Embryonic facial prominence (tissue), 1 donor: ENCODE results near the gene IFNL4.
"Not testable (repeated sequence)": the region's sequence is repeated elsewhere in the genome, so short reads cannot be mapped to it uniquely, and the experiment has no call there.

Experiments
- DNase-seq: peaks from one replicate; pipeline ENCODE4 v3.0.0-alpha.2; 2016; ENCODE audit errors: extremely low spot score

IFNL4 gene

DNA sequence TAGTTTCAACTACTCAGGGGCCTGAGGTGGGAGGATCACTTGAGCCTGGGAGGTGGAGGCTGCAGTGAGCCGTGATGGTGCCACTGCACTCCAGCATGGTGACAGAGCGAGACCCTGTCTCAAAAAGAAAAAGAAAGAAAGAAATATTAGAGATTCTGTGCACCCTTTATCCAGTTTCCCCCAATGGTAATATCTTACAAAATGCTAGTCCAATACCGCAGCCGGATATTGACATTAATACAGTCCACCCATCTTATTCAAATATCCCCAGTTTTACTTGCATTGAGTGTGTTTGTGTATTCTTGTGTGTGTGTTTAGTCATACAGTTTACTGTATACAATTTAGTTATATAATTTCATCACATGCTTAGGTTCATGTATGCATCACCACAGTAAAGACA lies 8.6 kb upstream of the IFNL4 start:
- DNase-seq, result no peak

- DNase-seq, result no peak
Measured at GRCh38 chr19:39254531-39255345, 6.1 kb upstream of the IFNL4 start.

GRCh38 chr19:39253374-39254149 lies 4.9 kb upstream of the IFNL4 start:
- no peak for DNase-seq

DNA sequence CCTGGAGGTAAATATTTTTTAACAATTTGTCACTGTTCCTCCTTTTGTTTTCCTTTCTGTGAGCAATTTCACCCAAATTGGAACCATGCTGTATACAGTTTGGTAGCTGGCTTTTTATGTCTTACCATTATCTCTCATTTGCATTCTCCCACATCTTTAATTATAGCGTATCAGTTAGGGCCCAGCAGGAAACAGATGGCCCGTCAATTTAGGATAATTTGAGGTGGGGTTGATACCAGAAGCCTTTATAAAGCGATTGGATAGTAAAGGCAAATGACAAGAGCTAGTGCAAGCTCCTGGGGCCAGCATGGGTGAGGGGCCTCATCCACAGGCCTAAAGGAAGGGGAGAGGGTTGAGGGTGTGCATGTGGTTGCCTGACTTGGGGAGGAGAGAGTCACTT lies 3.8 kb upstream of the IFNL4 start:
- DNase-seq, result no peak

- DNase-seq, result no peak
Measured at GRCh38 chr19:39251846-39252245, 3.2 kb upstream of the IFNL4 start.

DNA sequence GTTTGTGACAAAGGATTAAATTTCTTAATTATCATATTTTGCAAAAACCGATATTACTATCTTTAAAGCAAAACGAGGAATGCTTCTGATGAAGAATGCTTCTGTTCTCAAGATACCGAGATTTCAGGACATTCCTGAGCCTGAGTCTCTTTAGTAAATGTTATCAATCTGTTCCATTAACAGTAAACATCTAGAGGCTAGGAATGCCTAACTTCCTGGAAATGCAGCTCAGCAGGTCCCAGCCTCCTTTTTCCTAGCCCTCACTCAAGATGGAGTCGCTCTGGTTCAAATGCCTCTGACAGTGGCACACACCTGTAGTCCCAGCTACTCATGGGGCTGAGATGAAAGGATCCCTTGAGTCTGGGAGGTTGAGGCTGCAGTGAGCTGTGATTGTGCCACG lies 2.4 kb upstream of the IFNL4 start:
- no peak for DNase-seq

GRCh38 chr19:39247701-39248664 lies 673 bp downstream of the IFNL4 start:
- DNase-seq, result no peak

DNA sequence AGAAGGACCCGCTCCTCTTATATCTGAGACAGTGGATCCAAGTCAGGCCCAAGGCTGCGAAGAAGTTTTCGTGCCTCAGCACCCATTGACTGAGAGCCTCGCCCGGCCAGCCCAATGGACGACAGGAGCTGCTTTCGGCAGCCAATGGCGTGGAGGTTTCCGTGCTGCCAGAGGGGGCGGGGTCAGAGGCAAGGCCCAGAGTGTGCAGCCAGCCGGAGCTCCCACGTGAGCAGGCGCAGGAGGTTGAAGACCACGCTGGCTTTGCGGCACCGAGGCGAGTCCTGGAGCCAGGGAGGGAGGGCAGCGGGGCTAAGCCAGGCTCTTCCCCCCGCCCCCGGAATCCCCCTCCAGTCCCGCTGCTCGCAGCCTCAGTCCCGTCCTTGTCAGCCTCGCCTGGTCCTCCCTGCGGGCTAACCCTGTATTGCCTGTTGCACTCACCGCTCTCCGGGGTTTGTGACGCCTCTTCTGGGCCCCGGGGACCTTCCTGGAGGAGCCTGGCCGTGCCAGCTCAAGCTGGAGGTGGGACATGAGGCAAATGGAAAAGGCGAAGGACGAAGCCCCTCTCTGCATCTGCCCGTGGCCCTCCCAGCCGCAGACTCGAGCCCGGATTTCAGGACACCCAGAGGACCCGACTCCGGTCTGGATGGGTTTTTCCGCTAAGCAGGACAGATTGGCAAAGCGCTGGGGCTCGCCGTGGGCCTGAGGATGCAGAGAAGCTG lies 1.5 kb downstream of the IFNL4 start:
- DNase-seq, result no peak

- DNase-seq, result not testable (repeated sequence)
Measured at GRCh38 chr19:39245166-39245565, 3.5 kb downstream of the IFNL4 start.

DNA sequence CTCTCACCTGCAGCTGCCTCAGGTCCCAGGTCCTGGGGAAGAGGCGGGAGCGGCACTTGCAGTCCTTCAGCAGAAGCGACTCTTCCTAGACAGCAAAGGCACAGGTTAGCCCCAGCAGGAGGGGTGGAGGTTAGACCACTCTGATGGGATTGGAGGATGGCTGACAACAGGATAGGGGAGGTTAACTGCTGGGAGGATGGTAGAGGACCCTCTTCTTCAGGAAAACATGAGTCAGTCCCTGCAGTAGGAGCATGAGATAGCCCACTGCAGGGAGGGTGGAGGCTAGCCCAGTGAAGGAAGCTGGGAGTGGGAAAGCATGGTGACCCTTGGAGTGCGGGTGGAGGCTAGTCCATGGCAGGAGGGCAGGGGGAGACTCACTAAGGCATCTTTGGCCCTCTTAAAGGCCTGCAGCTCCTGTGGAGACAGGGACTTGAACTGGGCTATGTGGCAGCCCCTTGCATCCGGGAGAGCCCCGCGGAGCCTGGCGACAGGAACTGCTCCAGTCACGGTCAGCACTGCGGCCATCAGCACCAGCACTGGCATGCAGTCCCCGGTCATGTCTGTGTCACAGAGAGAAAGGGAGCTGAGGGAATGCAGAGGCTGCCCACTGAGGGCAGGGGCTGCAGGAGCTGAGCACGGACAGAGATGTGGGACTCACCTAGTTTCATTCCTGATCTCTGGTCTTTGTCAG lies 4.1 kb downstream of the IFNL4 start, which contains the start of gene IFNL3:
Gene IFNL3 (minus strand): TSS at position 597 of the 691 bp plus-strand sequence. CDS start 39 bp downstream, at position 558.
- DNase-seq, result not testable (repeated sequence)

DNA sequence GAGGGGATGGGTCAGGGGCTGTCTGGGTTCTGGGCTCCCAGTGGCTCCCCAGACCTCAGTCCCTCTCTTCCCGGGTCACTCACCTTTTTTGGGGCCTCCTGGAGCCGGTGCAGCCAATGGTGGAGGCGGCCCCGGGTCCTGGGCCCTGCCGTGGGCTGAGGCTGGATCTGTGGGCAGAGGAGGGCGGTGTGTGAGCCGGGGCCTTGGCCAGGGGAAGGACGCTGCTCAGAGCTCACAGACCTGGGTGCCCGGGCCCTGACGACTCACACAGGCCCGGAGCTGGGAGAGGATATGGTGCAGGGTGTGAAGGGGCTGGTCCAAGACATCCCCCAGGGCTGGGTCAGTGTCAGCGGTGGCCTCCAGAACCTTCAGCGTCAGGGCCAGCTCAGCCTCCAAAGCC lies 4.9 kb downstream of the IFNL4 start:
- DNase-seq, result not testable (repeated sequence)

GRCh38 chr19:39240421-39240820 lies 8.2 kb downstream of the IFNL4 start:
- DNase-seq, result no peak

GRCh38 chr19:39238944-39239343 lies 9.7 kb downstream of the IFNL4 start:
- no peak for DNase-seq

DNA sequence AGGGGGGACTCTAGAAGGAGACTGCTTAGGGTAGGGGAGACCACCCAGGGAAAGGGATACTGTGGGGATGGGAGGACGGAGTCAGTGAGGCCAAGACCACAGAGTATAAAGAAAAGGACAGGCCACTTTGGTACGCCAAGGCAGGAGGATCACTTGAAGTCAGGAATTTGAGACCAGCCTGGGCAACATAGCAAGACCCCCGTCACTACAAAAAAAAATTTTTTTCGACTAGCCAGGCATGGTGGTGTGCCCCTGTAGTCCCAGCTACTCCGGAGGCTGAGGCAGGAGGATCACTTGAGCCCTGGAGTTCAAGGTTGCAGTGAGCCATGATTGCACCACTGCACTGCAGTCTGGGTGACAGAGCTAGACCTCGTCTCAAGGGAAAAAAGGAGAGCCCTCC lies 10.4 kb downstream of the IFNL4 start:
- no peak for DNase-seq

GRCh38 chr19:39237200-39238184 lies 11.2 kb downstream of the IFNL4 start:
- DNase-seq, result no peak

DNA sequence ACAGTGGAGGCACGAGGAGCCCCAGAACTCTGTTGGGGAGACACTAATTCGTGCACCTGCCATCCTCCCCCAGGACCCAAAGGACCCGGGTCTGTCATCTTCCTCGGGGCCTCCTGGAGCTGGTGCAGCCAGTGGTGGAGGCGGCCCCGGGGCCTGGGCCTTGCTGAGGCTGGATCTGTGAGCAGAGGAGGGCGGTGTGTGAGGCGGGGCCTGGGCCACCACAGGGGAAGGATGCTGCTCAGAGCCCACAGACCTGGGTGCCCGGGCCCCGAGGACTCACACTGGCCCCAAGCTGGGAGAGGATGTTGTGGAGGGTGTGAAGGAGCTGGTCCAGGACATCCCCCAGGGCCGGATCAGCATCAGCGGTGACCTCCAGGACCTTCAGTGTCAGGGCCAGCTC lies 12.1 kb downstream of the IFNL4 start:
- DNase-seq, result no peak

- DNase-seq, result no peak
Measured at GRCh38 chr19:39232708-39233107, 15.9 kb downstream of the IFNL4 start.

DNA sequence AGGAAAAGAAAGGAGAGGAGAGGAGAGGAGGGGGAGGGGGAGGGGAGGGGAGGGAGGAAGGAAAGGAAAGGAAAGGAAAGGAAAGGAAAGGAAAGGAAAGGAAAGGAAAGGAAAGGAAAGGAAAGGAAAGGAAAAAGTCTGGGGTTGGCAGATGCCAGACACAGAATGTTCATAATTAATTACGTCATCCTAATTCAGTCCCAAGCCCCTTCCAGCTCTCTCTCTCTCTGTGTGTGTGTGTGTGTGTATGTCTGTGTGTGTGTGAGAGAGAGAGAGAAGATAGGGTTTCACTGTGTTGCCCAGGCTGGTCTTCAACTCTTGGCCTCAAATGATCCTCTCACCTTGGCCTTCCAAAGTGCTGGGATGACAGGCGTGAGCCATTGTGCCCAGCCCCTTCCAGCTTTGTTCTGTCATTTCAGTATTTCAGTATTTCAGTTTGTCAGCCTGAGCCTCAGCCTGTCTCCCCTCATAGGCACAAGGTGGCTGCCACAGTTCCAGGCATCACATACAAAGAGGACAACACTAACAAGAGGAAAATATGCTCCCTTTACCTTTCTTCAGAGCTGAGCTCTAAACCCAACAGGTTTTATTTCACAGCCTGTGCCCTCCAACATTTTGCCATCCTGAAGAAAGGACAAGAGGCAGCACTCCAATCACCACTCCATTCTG lies 18.4 kb downstream of the IFNL4 start:
- no peak for DNase-seq

- DNase-seq, result no peak
Measured at GRCh38 chr19:39224910-39225309, 23.7 kb downstream of the IFNL4 start.
